Esophagus mucosa (tissue), 1 donor: ENCODE measurements around the gene SLC2A4. TPM values are rescaled to one million over a fixed set of nuclear protein-coding genes. Genes with fewer than 3 reads are reported as not detected.
A peak's percentile ranks its signal among the peaks of the same experiment; 100 is the strongest.
"Not testable (repeated sequence)": the region's sequence is repeated elsewhere in the genome, so short reads cannot be mapped to it uniquely, and the experiment has no call there.

Experiments used
- ATAC-seq: fragments of 200-7000 bp; cut with Tn5 transposase; one replicate; pipeline ENCODE4 v1.9.1; 2020
- total RNA-seq: library from RNA; stranded (reverse); gene quantifications from one replicate; pipeline ENCODE4 v1.2.4, GENCODE V29; 2023
- donor health status: DM: yes; HTN: yes; CAD: no.

SLC2A4 gene
- total RNA-seq, 1 donor from 2014 or later, result 0.68 TPM

DNA sequence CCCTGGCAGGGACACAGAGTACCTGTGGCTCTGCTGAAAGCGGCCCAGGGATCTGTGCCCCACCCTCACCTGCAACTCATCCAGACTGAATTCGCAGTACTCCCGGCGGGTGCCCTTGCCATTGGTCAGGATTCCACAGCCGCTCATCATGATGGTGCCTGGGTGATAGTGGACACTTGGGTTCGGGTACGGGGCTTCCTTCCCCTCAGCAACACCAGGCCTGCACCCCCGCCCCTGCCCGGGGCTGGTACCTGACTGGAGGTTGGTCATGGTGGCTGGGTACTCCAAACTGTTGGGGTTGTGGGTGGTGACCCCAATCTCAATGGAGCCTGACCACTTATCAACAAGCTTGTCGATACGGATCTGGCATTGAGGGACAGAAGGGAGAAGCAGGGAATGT, 44.7 kb downstream of the SLC2A4 start:
- no peak for ATAC-seq

DNA sequence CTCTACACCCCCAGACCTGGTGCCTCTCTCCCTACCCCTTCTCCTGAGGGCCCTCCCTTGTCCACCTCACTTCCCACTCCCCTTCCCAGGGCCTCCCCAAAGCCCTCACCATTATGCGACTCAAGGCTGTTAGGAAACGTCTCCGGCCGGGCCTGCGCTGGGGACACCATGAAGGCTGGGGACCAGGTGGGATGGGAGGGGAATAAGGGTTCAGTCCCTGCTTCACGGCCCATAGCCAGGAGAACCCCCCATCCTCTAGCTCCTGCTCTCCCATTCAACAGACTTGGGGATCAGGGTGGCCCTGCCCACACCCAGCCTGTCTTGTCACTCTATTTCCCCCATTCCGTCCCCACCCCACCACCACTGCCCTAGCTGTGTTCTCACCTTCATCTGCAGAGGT, 45.5 kb downstream of the SLC2A4 start:
- ATAC-seq, result no peak

DNA sequence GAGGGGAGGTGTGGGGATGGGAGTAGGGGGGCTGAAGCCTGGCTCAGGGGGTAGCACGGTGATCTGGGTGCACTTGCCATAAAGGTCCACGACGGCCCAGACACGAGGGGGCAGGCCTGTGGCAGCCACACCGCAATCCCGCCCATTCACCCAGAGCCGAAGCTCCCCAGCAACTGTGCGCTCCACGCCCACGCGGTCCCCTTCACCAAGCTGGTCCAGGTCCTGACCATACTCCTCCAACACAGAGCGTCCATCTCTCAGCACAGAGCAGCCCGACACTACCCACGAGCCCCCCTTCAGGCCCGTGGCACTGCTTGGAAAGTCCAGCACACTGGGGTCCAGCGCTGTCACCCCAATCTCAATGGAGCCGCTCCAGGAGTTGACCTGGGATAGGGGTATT, 46.0 kb downstream of the SLC2A4 start:
- ATAC-seq, result no peak

DNA sequence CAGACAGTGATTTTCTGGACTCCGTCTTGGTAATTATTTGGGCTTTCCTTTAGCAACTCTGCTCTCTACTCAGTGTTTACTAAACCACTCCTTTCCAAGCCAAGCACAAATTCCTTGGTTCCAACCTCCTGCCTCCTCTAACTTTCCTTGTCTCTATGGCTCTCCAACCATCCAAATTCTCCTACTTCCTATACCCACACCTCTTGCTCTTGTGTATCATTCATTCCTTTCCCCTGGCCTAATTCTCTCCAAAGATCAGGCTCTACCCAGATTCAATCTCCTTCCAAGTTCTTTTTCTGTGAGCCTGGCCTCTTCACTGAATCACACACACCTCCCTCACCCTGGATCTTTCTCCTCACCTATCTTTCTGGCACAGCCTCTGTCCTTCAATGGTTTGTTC, 46.5 kb downstream of the SLC2A4 start:
- ATAC-seq, result no peak

DNA sequence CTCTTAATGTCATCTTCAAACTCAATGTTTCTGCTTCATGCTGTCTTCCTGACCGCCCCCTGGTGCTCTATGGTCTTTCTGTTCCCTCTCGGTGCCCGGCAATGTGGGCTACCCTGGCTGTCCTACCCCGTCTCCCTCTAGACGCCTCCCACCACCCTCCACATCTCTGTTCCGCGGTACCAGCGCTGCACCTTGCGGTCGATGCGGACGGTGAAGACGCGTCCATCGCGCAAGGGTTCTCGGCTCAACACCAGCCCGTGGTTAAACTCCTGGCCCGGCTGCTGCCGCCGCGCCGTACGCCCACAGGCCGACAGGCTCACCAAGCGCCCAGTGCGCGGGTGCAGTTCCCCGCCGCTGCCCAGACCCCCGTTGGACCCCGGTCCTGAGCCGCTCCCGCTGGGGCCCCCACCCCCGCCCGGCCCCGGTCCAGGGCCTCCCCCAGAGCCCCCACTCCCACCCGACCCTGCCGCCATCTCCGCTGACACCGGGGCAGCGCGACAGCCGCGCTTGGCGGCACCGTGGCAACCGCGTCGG, 47.4 kb downstream of the SLC2A4 start, which contains the start of gene NEURL4:
Gene NEURL4 (minus strand): TSS at position 496 of the 534 bp plus-strand sequence. CDS start 23 bp downstream, at position 473.
- ATAC-seq, result no peak

DNA sequence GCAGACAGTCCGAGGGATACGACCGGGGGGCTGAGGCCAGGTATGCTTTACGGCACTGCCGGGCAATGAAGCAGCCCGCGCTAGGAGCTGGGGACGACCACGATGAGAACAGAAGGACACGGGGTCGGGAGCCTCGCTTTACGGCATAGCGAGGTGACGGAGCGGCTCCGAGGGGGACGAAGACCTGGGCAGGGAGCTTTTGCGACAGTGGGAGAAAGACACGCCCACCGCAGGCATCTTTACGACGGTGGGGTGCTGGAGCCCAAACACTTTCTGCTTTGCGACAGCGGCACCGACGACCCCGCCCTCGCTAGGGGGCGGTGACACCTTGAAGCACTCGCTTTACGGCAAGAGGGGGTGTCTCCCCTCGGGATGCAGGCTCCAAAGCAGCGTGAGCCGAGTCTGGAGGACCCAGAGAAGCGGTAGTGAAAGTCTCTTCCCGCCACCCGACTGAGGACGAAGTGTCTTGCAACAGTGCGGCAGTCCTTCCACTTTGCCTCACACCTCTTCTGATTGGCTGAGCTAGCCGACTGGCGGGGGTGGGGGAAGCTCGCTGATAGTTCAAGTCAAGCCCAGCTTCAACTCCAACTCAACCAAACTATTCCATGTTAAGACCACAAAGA, 48.0 kb downstream of the SLC2A4 start:
- ATAC-seq, result peak; percentile 86

DNA sequence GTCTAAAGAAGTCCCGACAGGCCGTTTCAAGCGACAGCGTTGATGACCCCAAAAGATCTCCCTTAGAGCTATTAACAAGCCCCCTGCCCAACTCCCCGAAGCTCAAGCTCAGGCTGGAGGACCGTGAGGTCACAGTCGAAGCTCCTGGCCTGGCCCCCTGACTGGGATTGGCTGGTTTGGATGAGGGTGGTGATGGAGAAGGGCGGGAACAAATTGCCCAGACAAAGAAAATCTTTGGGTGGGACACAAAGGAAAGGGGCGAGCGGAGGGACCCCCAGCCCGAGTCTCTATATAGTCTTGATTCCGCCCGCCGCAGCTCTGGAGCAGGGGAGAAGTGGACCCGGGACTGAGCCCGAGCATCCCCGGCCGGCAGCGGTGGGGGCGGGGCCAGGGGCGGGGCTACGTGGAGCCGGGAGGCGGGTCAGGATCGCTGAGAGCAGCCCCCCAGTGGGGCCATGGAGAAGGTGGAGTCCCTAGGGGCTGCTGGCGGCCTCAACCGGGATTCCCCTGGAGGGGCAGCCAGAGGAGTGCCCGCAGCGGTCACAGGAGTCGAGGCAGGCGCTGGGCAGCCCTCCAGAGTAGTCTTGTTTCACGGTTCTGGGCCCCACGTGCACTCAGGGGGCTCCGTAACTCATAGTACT, 48.6 kb downstream of the SLC2A4 start:
- ATAC-seq, result peak; percentile 54

DNA sequence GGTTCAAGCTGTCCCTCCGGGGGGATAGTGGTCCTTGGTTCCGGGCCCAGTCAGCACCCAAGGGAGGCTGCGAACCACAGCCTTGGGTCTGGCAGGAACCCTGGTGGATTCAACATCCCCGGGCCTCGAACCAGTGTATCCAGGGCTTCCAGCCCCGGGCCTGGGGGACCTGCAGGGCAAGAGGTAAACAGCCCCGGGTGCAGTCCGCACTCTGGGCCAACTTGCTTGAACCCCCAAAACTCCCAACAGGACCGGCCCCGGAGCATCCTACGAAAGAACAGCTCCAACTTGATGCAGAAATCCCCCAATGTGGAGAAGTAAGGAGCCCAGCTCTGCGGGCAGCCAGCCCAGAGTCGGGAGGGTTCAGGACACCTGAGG, 49.1 kb downstream of the SLC2A4 start:
- ATAC-seq, result no peak

DNA sequence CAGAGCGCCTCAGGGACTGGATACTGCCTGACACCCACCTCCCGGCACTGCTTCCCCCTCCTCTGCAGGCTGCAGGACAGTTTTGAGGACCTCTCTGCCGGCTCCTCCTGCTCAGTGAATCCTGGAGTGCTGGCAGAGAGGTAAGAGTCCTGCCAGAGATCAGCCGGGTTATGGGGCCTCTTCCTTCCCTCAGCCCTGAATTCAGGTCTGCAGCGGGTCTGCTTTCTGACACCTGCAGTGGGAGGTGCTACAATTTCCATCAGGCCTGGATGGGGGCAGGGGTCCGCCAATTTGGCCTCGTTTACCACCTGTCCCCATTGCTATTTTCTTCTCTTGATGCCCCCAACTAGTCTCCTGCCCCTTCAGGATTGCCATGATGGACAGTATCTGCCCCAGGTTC, 50.6 kb downstream of the SLC2A4 start:
- ATAC-seq, result no peak

DNA sequence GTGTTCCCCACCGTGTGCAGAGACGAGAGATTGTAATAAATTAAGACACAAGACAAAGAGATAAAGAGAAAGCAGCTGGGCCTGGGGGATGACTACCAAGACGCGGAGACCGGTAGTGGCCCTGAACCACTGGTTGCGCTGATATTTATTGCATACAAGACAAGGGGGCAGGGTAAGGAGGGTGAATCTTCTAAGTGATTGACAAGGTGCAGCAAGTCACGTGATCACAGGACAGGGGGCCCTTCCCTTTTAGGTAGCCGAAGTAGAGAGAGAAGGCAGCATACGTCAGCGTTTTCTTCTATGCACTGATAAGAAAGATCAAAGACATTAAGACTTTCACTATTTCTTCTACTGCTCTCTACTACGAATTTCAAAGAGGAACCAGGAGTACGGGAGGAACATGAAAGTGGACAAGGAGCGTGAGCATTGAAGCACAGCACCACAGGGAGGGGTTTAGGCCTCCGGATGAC, 51.1 kb downstream of the SLC2A4 start:
- not testable (repeated sequence) for ATAC-seq

DNA sequence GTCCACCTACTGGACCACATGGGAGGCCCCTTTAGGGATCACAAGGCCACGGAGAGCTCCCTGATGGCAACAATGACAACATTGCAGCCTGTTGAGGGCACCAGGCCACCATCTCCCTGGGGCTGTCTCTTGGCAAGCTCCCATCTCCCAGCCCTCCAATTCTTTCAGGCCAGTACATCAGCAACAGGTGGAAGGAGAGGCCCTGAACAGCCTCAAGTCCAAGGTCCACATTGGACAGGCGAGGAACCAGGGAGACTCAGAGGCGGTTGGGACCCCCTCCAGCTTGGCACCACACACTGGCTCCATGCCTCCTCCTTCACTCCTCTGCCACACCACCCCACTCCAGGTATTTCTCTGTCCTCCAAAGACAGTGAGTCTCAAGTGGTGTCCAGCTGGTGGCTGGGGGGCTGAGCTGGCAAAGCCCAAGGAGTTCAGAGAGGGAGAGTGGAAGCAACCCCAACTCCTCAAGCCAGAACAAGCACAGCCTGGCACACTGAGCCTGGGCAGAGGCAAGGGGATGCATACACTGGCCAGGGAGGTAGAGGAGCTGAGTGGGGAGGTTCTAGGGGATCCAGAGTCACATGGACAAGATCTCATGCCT, 53.5 kb downstream of the SLC2A4 start:
- ATAC-seq, result no peak

DNA sequence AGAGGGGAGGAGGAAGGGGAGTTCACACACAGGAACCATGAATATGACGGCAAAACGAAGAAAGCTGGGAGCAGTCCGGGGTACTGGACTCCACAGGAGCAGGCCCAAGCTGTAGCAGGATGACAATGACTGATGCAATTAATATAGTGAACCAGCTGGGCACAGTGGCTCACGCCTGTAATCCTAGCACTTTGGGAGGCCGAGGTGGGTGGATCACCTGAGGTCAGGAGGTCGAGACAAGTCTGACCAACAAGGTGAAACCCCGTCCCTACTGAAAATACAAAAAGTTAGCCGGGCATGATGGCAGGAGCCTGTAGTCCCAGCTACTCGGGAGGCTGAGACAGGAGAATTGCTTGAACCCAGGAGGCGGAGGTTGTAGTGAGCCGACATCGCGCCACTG, 54.2 kb downstream of the SLC2A4 start:
- ATAC-seq, result not testable (repeated sequence)

DNA sequence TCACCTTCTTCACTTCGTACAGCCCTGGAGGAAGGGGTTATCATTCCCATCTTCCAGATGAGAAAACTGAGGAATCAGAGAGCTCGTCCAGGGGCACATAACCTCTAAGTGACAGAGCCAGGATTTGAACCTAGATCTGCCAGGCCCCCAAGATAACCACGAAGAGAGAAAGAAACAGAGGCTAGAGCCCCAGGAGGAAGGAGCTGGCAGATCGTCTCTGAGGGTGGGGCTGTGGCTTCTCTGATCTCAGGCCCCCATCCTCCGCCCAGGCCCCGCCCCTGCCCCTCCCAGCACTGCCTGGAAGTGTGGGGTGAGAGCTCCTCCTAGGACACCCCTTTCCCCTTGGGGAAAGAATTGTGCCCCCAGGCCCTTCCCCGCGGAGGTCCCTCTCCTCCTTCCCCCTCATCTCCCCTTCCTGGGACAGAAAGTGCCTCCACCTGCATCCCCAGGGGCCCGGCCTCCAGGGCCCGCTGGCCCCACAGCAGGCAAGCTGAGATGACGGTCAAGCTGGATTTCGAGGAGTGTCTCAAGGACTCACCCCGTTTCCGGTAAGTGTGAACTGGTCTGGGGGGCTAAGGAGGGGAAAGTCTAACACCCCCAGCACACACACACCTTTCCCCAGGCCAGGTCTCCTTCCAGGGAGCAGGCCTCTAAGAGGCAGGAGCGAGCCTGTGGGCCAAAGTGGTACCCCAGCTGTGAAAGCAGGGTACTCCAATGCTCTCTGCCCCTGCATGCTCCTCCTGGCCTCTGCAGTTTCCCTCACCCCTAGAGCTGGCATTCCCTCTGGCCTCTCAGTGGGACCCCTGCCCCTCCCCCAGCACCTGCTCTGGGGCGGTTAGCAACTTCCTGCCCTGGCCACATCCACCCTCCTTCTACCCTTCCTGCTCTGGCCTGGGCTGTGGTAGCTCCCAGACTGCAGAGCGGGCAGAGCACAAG, 55.0 kb downstream of the SLC2A4 start, which contains the start of gene ACAP1:
Gene ACAP1 (plus strand): TSS at position 290 of the 936 bp plus-strand sequence. CDS start 206 bp downstream, at position 496.
- peak; percentile 63 for ATAC-seq

DNA sequence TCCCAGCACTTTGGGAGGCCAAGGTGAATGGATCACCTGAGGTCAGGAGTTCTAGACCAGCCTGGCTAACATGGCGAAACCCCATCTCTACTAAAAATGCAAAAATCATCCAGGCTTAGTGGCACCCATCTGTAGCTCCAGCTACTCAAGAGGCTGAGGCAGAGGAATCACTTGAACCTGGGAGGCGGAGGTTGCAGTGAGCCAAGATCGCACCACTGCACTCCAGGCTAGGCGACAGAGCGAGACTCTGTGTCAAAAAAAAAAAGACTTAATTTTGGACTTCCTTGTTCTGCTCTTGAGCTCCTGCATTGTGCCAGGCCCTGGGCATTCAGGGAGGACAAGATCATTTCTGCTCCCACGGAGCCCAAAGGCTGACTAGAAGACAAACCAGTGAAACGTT, 56.1 kb downstream of the SLC2A4 start:
- ATAC-seq, result not testable (repeated sequence)

Other genes starting within 250 kb of the SLC2A4 start
- gene SLC16A13, start 245.7 kb upstream of the SLC2A4 start, total RNA-seq, result 11.8 TPM
- gene SLC16A11, start 237.6 kb upstream of the SLC2A4 start, total RNA-seq, result 0.60 TPM
- gene CLEC10A, start 201.5 kb upstream of the SLC2A4 start, total RNA-seq, result 0.92 TPM
- 0.24 TPM for gene ASGR2, start 166.9 kb upstream of the SLC2A4 start, total RNA-seq
- 1.00 TPM for gene ASGR1, start 102.3 kb upstream of the SLC2A4 start, total RNA-seq
- 3.1 TPM for gene DLG4, start 61.9 kb upstream of the SLC2A4 start, total RNA-seq
- 311 TPM for gene ACADVL, start 61.8 kb upstream of the SLC2A4 start, total RNA-seq
- gene DVL2, start 47.2 kb upstream of the SLC2A4 start, total RNA-seq, result 32.7 TPM
- gene PHF23, start 42.3 kb upstream of the SLC2A4 start, total RNA-seq, result 33.6 TPM
- gene GABARAP, start 39.3 kb upstream of the SLC2A4 start, total RNA-seq, result 268 TPM
- 87.6 TPM for gene CTDNEP1, start 30.0 kb upstream of the SLC2A4 start, total RNA-seq
- 40.3 TPM for gene ELP5, start 29.5 kb upstream of the SLC2A4 start, total RNA-seq
- 279 TPM for gene CLDN7, start 19.2 kb upstream of the SLC2A4 start, total RNA-seq
- gene YBX2, start 12.9 kb downstream of the SLC2A4 start, total RNA-seq, result 0.96 TPM
- 623 TPM for gene EIF5A, start 25.9 kb downstream of the SLC2A4 start, total RNA-seq
- gene GPS2, start 33.6 kb downstream of the SLC2A4 start, total RNA-seq, result 38.9 TPM
- gene NEURL4, start 47.6 kb downstream of the SLC2A4 start, total RNA-seq, result 13.5 TPM
- 3.8 TPM for gene ACAP1, start 54.8 kb downstream of the SLC2A4 start, total RNA-seq
- gene KCTD11, start 70.4 kb downstream of the SLC2A4 start, total RNA-seq, result 32.9 TPM
- not detected for gene TMEM95, start 73.4 kb downstream of the SLC2A4 start, total RNA-seq
- 6.1 TPM for gene TNK1, start 99.4 kb downstream of the SLC2A4 start, total RNA-seq
- 23.1 TPM for gene PLSCR3, start 112.8 kb downstream of the SLC2A4 start, total RNA-seq
- gene TMEM256, start 122.4 kb downstream of the SLC2A4 start, total RNA-seq, result 92.8 TPM
- gene NLGN2, start 126.1 kb downstream of the SLC2A4 start, total RNA-seq, result 3.0 TPM
- gene SPEM1, start 138.6 kb downstream of the SLC2A4 start, total RNA-seq, result not detected
- gene SPEM2, start 143.9 kb downstream of the SLC2A4 start, total RNA-seq, result not detected
- not detected for gene SPEM3, start 147.1 kb downstream of the SLC2A4 start, total RNA-seq
- gene TMEM102, start 153.7 kb downstream of the SLC2A4 start, total RNA-seq, result 8.2 TPM
- gene FGF11, start 157.8 kb downstream of the SLC2A4 start, total RNA-seq, result 8.6 TPM
- 4.9 TPM for gene CHRNB1, start 163.3 kb downstream of the SLC2A4 start, total RNA-seq
- 21.0 TPM for gene ZBTB4, start 197.9 kb downstream of the SLC2A4 start, total RNA-seq
- gene SLC35G6, start 199.7 kb downstream of the SLC2A4 start, total RNA-seq, result not detected
- gene POLR2A, start 202.6 kb downstream of the SLC2A4 start, total RNA-seq, result 116 TPM